Measurements from ENCODE around the gene MTA2. TPM values are rescaled to one million over a fixed set of nuclear protein-coding genes. Genes with fewer than 3 reads are reported as not detected.
"Not testable (repeated sequence)": the region's sequence is repeated elsewhere in the genome, so short reads cannot be mapped to it uniquely, and the experiment has no call there.

MTA2 gene
- total RNA-seq, 1 experiment from 2014 or later: 166 TPM

DNA sequence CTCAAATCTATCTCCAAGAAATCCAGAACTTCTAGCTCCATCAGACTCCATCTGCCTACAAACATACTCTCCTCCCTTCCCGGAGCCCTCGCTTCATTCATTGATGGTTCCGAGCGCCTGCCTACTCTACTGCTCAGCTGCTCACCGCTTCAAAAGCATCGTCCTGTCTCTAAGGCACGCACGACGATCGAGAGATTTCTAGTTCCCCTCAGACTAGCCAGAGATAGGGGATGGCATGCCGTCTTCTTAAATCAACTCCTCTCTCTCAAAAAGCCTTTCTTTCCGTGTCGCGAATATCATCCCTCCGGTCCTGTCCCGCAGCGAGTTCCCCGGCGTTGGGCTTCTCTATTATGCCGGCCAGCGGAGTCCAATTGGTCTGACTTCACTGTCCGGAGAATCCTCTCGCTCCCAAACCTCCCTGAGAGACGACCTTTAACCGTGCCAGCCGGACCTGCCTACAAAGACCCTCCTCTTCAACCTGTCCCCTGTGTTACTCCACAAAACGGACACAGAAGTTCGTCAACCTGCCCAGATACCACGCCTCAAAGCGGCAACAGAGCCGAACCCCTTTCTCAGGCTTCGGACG, 28.6 kb downstream of the MTA2 start:
- peak; percentile 32 for DNase-seq
- H3K4me3 ChIP-seq (ENCODE audit: insufficient read depth, low read depth, low read length): peak overlapping the region; percentile 95
- H3K27me3 ChIP-seq (ENCODE audit: control insufficient read depth, insufficient read depth, low read length): no peaks in the 10 kb centered on the region
- H3K36me3 ChIP-seq (replicated peaks; ENCODE audit: control insufficient read depth, insufficient read depth, low read length): peaks cover 39% of the 10 kb centered on the region

DNA sequence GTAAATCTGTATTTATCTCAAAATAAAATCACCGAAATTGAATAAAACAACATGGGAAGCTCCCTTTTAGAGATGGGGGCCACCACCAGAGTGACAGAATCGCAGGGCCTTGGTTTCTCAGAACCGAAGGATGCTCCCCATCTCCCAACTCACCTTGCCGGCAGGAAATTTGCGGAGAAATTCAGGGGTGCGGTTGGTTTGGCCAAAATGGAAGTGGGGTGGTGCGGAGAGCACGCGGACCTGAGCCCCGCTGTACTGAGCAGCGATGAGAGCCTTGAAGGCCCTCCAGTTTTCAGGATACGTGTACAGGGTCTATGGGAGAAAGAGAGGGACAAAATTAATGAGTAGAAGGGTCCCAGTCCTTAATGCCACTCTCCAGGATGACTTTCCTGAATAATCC, 29.2 kb downstream of the MTA2 start:
- peaks cover 40% of the 10 kb centered on the region for H3K36me3 ChIP-seq (replicated peaks; ENCODE audit: control insufficient read depth, insufficient read depth, low read length)
- no peaks in the 10 kb centered on the region for H3K27me3 ChIP-seq (ENCODE audit: control insufficient read depth, insufficient read depth, low read length)
- H3K4me3 ChIP-seq (ENCODE audit: insufficient read depth, low read depth, low read length): peak overlapping the region; percentile 95
- DNase-seq: no peak

DNA sequence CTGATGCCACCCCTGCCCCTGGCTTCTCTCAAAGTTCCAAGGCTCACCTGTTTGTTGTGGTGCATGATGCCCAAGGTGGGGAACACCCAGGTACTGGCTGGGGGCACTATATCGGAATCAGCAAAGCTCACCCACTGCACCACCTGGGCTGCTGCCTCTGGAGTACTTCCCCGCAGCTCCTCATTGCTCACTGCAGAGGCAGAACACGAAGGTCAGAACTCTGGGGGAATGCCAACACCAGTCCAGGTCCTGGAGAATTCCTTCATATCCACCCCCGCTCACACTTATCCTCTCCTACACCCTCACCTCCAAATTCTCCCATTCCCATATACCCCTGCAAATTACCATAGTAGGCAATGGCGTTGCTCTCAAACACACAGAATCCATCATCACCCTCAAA, 30.2 kb downstream of the MTA2 start:
- H3K27me3 ChIP-seq (ENCODE audit: control insufficient read depth, insufficient read depth, low read length); H3K4me3 ChIP-seq (ENCODE audit: insufficient read depth, low read depth, low read length); DNase-seq: not testable (repeated sequence)
- H3K36me3 ChIP-seq (replicated peaks; ENCODE audit: control insufficient read depth, insufficient read depth, low read length): peaks cover 45% of the 10 kb centered on the region

DNA sequence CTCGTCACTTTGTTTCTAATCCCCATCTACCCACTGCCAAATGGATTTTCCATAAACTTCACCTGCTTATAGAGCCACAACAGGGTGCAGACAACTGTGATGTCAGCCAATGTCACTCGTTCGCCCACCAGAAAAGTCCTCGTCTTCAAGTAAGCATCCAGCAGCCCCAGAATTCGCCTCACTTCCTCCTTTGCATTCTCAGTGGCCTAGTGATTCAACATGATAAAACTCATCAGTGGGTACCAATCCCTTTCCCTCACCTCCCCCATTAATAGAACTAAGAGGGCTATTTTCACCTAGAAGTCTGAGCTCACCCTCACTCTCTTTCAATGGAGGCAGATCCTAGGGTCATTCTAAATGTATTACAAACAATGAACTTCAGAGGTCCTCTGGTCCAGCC, 30.8 kb downstream of the MTA2 start:
- H3K4me3 ChIP-seq (ENCODE audit: insufficient read depth, low read depth, low read length); DNase-seq; H3K27me3 ChIP-seq (ENCODE audit: control insufficient read depth, insufficient read depth, low read length): not testable (repeated sequence)
- H3K36me3 ChIP-seq (replicated peaks; ENCODE audit: control insufficient read depth, insufficient read depth, low read length): peaks cover 47% of the 10 kb centered on the region

DNA sequence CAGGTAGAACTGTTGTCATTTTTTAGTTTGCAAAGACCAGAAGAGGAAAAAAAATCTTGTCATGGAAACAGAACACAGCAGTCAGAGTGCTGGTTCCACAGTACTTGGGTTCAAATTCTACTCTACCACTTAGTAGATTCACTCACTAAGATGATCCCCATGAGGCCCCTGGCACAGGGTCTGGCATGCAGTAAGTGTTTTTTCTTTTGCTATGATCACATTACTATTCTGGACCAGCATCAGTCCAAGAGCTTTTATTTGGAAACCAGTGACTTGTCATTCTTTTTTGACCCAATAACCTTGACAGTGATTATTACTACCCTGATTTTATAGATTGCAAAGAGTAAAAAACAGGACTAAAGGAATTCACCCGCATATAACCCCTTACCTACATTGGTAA, 32.1 kb downstream of the MTA2 start:
- no peak overlapping the region for H3K4me3 ChIP-seq (ENCODE audit: insufficient read depth, low read depth, low read length)
- no peak for DNase-seq
- no peaks in the 10 kb centered on the region for H3K27me3 ChIP-seq (ENCODE audit: control insufficient read depth, insufficient read depth, low read length)
- peaks cover 56% of the 10 kb centered on the region for H3K36me3 ChIP-seq (replicated peaks; ENCODE audit: control insufficient read depth, insufficient read depth, low read length)

DNA sequence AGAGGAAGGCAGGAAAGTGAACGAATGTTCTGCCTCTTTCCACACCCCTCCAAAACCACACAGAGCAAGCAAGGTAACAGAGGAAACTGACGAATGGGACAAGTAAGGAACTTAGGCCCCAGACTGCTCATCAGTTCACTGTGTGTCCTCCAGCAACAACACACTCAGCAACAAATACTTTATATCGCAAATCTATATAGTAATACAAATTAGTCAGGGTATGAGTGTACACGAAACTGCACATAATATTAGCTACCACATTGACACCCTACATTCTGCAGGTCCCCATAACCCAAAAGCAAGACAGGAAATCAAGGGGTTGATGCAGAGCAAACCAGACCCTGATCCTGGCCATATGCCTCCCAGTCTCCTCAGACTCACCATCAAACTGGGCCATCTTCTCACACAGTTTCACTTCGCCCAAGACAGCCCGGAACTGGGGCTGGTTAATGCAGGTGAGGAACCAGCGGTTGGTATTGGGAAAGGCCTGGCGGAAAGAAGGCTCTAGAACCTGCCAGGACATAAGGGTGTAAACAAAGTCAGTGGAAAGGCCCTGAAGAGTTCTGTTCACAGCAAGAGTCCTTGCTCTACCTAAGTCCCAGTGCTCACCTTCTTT, 34.5 kb downstream of the MTA2 start:
- H3K27me3 ChIP-seq (ENCODE audit: control insufficient read depth, insufficient read depth, low read length): no peaks in the 10 kb centered on the region
- no peak for DNase-seq
- H3K4me3 ChIP-seq (ENCODE audit: insufficient read depth, low read depth, low read length): no peak overlapping the region
- H3K36me3 ChIP-seq (replicated peaks; ENCODE audit: control insufficient read depth, insufficient read depth, low read length): peaks cover 54% of the 10 kb centered on the region

DNA sequence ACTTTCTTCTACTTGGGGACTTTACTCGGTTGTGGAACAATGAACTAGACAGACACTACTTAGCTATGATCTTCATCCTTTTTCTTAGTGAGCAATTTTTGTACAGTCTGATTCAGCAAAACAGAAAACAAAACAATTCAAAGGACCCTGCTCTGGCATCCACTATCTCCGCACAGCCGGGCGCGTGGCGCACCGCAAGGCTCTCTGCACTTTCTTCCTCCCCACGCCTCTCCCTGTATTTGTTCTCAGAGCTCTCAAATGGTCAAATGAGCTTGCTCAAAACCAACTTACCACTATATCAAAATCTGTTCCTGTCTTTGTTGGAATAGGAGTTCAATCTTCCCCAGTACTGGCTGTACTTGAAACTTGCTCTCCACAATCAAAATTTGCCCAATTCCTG, 35.4 kb downstream of the MTA2 start:
- peaks cover 45% of the 10 kb centered on the region for H3K36me3 ChIP-seq (replicated peaks; ENCODE audit: control insufficient read depth, insufficient read depth, low read length)
- no peak for DNase-seq
- H3K4me3 ChIP-seq (ENCODE audit: insufficient read depth, low read depth, low read length): no peak overlapping the region
- H3K27me3 ChIP-seq (ENCODE audit: control insufficient read depth, insufficient read depth, low read length): no peaks in the 10 kb centered on the region

DNA sequence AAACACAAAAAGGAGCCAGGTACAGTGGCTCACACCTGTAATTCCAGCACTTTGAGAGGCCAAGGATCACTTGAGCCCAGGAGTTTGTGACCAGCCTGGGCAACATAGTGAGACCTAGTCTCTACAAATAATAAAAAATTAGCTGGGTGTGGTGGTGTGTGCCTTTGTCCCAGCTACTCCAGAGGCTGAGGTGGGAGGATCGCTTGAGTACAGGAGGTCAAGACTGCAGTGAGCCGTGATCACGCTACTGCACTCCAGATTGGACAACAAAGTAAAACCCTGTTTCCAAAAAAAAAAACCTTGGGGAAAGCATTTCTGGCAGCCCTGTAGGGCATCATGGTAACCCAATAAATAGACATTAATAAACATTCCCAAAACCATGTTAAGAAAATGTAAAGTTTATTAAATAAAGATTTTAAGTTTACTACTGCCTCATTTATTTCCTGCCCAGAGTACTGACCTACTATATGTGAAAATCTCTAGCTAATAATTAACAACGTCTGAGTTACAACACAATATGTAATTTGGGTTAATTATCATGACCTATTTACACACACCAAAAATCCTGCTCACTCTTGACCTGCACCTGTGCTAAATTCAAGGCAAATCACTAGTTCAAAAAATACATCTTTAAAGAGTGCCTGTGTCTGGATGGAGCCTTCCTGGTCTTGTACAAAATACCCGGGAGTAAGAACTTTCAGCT, 36.4 kb downstream of the MTA2 start:
- no peak for DNase-seq
- peaks cover 36% of the 10 kb centered on the region for H3K36me3 ChIP-seq (replicated peaks; ENCODE audit: control insufficient read depth, insufficient read depth, low read length)
- no peak overlapping the region for H3K4me3 ChIP-seq (ENCODE audit: insufficient read depth, low read depth, low read length)
- H3K27me3 ChIP-seq (ENCODE audit: control insufficient read depth, insufficient read depth, low read length): no peaks in the 10 kb centered on the region

DNA sequence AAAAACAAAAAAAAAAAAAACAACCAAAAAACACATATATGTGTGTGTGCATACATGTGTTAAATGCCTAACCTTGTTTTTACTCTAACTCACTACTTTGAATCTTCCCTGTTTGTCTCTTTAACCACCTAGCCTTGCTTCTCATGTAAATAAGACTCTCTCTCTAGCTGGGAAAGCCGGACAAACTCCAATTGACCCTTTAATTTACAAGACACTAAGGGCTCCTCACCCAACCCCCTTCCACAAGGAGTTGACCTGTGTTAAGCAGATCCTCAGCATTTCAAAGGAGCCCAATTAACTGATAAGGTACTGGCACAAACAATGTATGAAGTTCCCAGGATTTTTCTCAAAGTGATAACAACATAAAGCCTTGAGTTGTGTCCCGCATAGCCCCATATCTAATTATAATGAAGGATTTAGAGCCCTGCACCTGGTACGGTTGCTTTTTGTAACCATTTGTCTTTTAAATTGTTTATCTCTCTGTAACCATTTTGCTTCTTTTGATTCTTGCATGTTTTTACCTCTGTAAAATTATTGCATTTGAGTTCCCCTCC, 39.9 kb downstream of the MTA2 start:
- H3K4me3 ChIP-seq (ENCODE audit: insufficient read depth, low read depth, low read length); H3K27me3 ChIP-seq (ENCODE audit: control insufficient read depth, insufficient read depth, low read length): not testable (repeated sequence)
- peak; percentile 34 for DNase-seq
- H3K36me3 ChIP-seq (replicated peaks; ENCODE audit: control insufficient read depth, insufficient read depth, low read length): peaks cover 31% of the 10 kb centered on the region

DNA sequence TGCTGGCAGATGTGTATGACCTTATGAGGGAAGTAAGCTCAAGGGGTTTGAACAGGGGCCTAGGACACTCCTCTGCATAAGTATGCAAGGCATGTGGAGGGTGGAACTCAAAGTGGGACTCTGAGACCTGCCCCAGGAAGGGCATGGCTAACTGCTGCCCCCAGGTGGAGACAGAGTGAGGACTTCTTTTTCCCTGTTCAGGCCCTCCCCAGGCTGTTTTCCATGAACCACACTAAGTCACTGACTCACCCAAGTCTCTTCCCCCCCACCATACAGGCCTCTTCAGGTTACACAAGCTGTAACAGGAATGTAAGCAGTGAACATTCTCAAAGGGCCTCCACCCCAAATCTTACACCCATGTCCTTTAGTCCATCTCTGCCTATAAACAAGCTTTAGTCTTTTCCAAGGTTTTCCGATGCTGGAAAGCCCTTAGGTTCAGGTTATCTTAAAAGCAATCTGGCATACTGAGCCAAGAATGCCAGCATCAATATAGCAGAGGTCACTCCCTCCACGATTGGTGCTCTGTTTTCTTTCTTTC, 41.0 kb downstream of the MTA2 start:
- Histone ChIP-seq H3K4me3 (ENCODE audit: insufficient read depth, low read depth, low read length) (no peak overlapping the region), H3K27me3 (ENCODE audit: control insufficient read depth, insufficient read depth, low read length) (no peaks in the 10 kb centered on the region), H3K36me3 (replicated peaks; ENCODE audit: control insufficient read depth, insufficient read depth, low read length) (peaks cover 21% of the 10 kb centered on the region)
- DNase-seq: peak; percentile 86

DNA sequence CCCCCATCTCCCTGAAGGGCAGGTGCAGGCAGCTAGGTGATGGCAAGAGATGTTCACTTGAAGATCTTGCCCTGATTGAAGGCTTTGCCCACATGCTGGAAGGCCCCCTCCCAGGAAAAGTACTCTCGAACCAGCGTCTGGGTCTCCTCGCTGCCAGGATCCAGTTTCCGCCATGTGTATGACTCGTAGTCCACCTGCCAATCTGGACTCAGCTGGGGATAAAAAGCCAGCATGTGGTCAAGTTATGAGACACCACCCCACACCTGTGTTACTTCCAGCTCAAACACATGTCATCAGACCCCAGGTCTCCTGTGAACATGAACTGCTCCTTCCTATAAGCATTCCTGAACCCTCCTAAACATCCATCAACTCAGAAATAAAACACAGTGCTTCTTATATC, 42.0 kb downstream of the MTA2 start:
- H3K4me3 ChIP-seq (ENCODE audit: insufficient read depth, low read depth, low read length); H3K27me3 ChIP-seq (ENCODE audit: control insufficient read depth, insufficient read depth, low read length); DNase-seq: not testable (repeated sequence)
- peaks cover 15% of the 10 kb centered on the region for H3K36me3 ChIP-seq (replicated peaks; ENCODE audit: control insufficient read depth, insufficient read depth, low read length)

DNA sequence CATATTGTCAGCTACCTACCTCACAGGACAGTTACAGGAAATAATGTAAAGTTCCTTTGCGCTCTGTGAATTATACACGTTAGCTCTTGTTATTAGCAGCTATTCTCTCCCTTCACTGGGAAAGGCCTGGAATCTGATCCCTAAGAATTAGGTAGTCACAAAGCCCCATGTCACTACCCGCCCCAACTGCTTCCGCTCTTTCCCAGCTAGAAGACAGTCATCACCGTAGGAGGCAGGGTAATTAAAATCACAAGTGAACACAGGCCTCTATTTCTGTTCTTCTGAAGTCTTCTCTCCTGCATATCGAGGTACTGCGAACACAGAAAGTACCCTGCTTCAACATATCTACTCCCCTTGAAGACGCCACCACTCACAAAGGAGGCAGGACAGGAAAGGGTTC, 42.5 kb downstream of the MTA2 start:
- H3K27me3 ChIP-seq (ENCODE audit: control insufficient read depth, insufficient read depth, low read length): no peaks in the 10 kb centered on the region
- no peak overlapping the region for H3K4me3 ChIP-seq (ENCODE audit: insufficient read depth, low read depth, low read length)
- DNase-seq: no peak
- peaks cover 15% of the 10 kb centered on the region for H3K36me3 ChIP-seq (replicated peaks; ENCODE audit: control insufficient read depth, insufficient read depth, low read length)

DNA sequence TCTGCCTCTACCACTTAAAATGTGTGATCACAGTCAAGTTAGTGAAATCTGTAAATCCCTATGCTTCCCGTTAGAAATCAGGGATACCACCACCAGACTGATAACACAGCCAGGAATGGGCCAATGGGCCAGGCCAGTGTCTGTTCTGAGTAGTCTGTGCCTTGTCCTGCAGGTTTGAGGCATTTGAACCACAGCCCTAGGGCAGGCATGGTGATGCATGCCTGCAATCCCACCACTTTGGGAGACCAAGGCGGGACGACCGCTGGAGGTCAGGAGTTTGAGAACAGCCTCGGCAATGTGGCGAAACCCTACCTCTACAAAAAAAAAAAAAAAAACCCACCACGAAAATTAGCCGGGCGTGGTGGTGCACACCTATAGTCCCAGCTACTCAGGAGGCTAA, 43.0 kb downstream of the MTA2 start:
- DNase-seq: no peak
- Histone ChIP-seq H3K4me3 (ENCODE audit: insufficient read depth, low read depth, low read length) (no peak overlapping the region), H3K27me3 (ENCODE audit: control insufficient read depth, insufficient read depth, low read length) (no peaks in the 10 kb centered on the region), H3K36me3 (replicated peaks; ENCODE audit: control insufficient read depth, insufficient read depth, low read length) (peaks cover 15% of the 10 kb centered on the region)

DNA sequence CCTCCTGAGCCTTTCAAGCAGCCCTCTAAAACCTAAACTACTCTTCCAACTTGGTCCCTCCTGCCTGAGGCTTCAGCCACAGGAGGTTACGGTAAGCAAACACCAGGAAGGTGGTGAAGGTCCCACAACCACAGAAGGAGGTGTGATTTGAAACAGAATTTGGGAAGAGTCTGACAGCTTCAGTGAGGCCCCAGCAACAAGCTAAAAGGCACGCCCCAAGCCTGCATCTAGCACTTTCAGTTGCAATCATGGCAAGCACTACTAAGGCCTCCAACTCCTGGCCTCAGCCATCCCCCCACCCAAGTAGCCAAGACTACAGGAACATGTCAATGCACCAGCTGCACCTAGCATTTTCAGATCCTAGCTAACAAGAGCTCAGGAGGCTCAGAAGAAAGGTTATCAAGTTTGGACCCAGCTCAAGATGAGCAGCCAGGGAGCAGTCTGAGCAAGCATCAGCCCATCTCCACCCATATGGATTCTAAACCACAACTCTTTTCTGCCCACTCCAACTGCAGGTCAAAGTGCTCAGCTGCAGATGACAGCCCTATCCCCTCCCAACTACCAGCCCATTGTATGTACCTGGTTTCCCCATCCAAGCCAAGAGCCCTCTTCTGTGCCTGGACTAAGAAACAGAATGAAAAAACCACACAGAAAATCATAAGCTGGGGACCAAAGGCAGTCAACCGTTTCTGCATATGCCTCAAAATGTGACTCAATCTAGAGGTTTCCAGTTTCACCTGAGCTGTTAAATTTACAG, 44.6 kb downstream of the MTA2 start:
- Histone ChIP-seq H3K27me3 (ENCODE audit: control insufficient read depth, insufficient read depth, low read length) (no peaks in the 10 kb centered on the region), H3K4me3 (ENCODE audit: insufficient read depth, low read depth, low read length) (no peak overlapping the region), H3K36me3 (replicated peaks; ENCODE audit: control insufficient read depth, insufficient read depth, low read length) (peaks cover 15% of the 10 kb centered on the region)
- no peak for DNase-seq

All from H7 (cell line).